Measurements from ENCODE around the gene LACTBL1. TPM values are rescaled to one million over a fixed set of nuclear protein-coding genes. Genes with fewer than 3 reads are reported as not detected.

The LACTBL1 gene
- total and polyA plus RNA-seq, 4 donors, result not detected

DNA sequence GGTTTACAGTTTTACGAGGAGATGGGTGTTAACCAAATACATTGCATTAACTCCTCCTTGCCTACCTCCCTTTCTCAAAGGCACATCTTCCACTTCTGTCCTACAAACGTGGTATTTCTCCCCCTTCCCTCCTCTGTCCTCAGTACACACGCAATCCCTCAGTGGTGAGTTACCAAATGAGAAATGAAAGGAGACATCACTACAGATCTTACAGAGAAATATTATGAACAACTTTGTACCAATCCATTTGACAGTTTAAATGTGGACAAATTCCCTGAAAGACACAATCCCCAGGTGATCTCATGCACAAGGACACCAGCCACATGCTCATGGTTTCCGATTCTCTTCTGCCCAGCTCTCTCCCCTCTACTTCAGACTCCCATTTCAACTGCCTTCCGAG lies 6.4 kb downstream of the LACTBL1 start:
- Histone ChIP-seq H3K4me3 (ENCODE audit: low read depth in 1 of 3, low read length in 3 of 3) (no peak overlapping the region), H3K36me3 (ENCODE audit: control insufficient read depth in 4 of 4, insufficient read depth in 3 of 4, low read depth in 1 of 4, low read length in 3 of 4) (no peaks in the 10 kb centered on the region), H3K27me3 (ENCODE audit: control insufficient read depth in 4 of 4, insufficient read depth in 4 of 4, low read length in 3 of 4) (peaks cover 0 to 4% (median under 1%) of the 10 kb centered on the region in 4 donors), H3K27ac (ENCODE audit: low read depth in 1 of 2, low read length in 2 of 2) (no peak overlapping the region), H3K9me3 (ENCODE audit: control insufficient read depth in 4 of 4, low read length in 3 of 4) (no peaks in the 10 kb centered on the region), H3K4me1 (ENCODE audit: control insufficient read depth in 4 of 4, insufficient read depth in 4 of 4, low read length in 3 of 4) (no peaks in the 10 kb centered on the region), H3K9ac (ENCODE audit: low read depth in 1 of 2, low read length in 2 of 2) (no peak overlapping the region)
- 83% methylated on average over 5 of the region's 5 CpGs for WGBS
- no peak for TF ChIP-seq GABPA (IDR thresholded peaks at IDR 0.05 in 1 of 2, conservative IDR thresholded peaks at IDR 0.05 in 1 of 2)
- TF ChIP-seq HNF4G (IDR thresholded peaks at IDR 0.05), result no peak
- TF ChIP-seq, protein P1, sequence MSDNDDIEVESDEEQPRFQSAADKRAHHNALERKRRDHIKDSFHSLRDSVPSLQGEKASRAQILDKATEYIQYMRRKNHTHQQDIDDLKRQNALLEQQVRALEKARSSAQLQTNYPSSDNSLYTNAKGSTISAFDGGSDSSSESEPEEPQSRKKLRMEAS (IDR thresholded peaks at IDR 0.05), result no peak
- no peak for TF ChIP-seq JUND (IDR thresholded peaks at IDR 0.05)
- TF ChIP-seq, protein P2, sequence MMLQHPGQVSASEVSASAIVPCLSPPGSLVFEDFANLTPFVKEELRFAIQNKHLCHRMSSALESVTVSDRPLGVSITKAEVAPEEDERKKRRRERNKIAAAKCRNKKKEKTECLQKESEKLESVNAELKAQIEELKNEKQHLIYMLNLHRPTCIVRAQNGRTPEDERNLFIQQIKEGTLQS (IDR thresholded peaks at IDR 0.05), result no peak
- TF ChIP-seq, protein P3, sequence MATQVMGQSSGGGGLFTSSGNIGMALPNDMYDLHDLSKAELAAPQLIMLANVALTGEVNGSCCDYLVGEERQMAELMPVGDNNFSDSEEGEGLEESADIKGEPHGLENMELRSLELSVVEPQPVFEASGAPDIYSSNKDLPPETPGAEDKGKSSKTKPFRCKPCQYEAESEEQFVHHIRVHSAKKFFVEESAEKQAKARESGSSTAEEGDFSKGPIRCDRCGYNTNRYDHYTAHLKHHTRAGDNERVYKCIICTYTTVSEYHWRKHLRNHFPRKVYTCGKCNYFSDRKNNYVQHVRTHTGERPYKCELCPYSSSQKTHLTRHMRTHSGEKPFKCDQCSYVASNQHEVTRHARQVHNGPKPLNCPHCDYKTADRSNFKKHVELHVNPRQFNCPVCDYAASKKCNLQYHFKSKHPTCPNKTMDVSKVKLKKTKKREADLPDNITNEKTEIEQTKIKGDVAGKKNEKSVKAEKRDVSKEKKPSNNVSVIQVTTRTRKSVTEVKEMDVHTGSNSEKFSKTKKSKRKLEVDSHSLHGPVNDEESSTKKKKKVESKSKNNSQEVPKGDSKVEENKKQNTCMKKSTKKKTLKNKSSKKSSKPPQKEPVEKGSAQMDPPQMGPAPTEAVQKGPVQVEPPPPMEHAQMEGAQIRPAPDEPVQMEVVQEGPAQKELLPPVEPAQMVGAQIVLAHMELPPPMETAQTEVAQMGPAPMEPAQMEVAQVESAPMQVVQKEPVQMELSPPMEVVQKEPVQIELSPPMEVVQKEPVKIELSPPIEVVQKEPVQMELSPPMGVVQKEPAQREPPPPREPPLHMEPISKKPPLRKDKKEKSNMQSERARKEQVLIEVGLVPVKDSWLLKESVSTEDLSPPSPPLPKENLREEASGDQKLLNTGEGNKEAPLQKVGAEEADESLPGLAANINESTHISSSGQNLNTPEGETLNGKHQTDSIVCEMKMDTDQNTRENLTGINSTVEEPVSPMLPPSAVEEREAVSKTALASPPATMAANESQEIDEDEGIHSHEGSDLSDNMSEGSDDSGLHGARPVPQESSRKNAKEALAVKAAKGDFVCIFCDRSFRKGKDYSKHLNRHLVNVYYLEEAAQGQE (IDR thresholded peaks at IDR 0.05), result no peak
- TF ChIP-seq, protein P4, sequence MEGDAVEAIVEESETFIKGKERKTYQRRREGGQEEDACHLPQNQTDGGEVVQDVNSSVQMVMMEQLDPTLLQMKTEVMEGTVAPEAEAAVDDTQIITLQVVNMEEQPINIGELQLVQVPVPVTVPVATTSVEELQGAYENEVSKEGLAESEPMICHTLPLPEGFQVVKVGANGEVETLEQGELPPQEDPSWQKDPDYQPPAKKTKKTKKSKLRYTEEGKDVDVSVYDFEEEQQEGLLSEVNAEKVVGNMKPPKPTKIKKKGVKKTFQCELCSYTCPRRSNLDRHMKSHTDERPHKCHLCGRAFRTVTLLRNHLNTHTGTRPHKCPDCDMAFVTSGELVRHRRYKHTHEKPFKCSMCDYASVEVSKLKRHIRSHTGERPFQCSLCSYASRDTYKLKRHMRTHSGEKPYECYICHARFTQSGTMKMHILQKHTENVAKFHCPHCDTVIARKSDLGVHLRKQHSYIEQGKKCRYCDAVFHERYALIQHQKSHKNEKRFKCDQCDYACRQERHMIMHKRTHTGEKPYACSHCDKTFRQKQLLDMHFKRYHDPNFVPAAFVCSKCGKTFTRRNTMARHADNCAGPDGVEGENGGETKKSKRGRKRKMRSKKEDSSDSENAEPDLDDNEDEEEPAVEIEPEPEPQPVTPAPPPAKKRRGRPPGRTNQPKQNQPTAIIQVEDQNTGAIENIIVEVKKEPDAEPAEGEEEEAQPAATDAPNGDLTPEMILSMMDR (IDR thresholded peaks at IDR 0.05; ENCODE audit: low read depth, low read length, missing input control), result no peak
- TF ChIP-seq, protein P5, sequence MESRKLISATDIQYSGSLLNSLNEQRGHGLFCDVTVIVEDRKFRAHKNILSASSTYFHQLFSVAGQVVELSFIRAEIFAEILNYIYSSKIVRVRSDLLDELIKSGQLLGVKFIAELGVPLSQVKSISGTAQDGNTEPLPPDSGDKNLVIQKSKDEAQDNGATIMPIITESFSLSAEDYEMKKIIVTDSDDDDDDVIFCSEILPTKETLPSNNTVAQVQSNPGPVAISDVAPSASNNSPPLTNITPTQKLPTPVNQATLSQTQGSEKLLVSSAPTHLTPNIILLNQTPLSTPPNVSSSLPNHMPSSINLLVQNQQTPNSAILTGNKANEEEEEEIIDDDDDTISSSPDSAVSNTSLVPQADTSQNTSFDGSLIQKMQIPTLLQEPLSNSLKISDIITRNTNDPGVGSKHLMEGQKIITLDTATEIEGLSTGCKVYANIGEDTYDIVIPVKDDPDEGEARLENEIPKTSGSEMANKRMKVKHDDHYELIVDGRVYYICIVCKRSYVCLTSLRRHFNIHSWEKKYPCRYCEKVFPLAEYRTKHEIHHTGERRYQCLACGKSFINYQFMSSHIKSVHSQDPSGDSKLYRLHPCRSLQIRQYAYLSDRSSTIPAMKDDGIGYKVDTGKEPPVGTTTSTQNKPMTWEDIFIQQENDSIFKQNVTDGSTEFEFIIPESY (IDR thresholded peaks at IDR 0.05), result no peak
- TF ChIP-seq FOXA2 (IDR thresholded peaks at IDR 0.05), result no peak
- TF ChIP-seq EGR1 (IDR thresholded peaks at IDR 0.05; ENCODE audit: low read depth in 2 of 2), result no peak
- no peak for TF ChIP-seq YY1 (IDR thresholded peaks at IDR 0.05)
- TF ChIP-seq RXRA (IDR thresholded peaks at IDR 0.05), result no peak
- no peak for TF ChIP-seq SP1 (IDR thresholded peaks at IDR 0.05)
- no peak for TF ChIP-seq HNF4A (conservative IDR thresholded peaks at IDR 0.05)
- TF ChIP-seq TAF1 (conservative IDR thresholded peaks at IDR 0.05), result no peak
- TF ChIP-seq RAD21 (IDR thresholded peaks at IDR 0.05), result no peak
- no peak for TF ChIP-seq NR2F2 (IDR thresholded peaks at IDR 0.05)
- TF ChIP-seq FOXA1 (IDR thresholded peaks at IDR 0.05), result no peak
- no peak for DNase-seq (ENCODE audit: low spot score)
